Right lobe of liver (tissue), 6 donors: ENCODE results near the gene ZNF582. TPM values are rescaled to one million over a fixed set of nuclear protein-coding genes. Genes with fewer than 3 reads are reported as not detected.

Experiments
- ATAC-seq, 4 donors: fragments of 200-7000 bp; cut with Tn5 transposase; one replicate each; pipeline ENCODE4 v1.9.1; 2020; ENCODE audit warnings: mild to moderate bottlenecking in 4 of 4, moderate library complexity in 4 of 4
- DNase-seq, 3 donors: peaks; one replicate each; pipeline ENCODE4 v3.0.0-alpha.2; 2020
- H3K27ac ChIP-seq, 3 donors: fragments of 200-600 bp; one replicate each; pipeline ENCODE4 v1.8.0; 2022
- H3K27me3 ChIP-seq, 2 donors: fragments of 200-600 bp; one replicate each; pipeline ENCODE4 v1.8.0; 2022
- H3K36me3 ChIP-seq, 4 donors: fragments of 200-600 bp; sonication (generic) in 1 of 4; one replicate each; pipeline versions ENCODE4 v1.5.1 to v1.8.0; 2017 to 2022; ENCODE audit warnings: control low read depth in 1 of 4
- H3K4me1 ChIP-seq, 4 donors: fragments of 200-600 bp; sonication (generic) in 1 of 4; one replicate each; pipeline versions ENCODE4 v1.5.1 to v1.8.0; 2017 to 2022; ENCODE audit warnings: control low read depth in 1 of 4
- H3K4me3 ChIP-seq, 3 donors: fragments of 200-600 bp; one replicate each; pipeline ENCODE4 v1.8.0; 2022
- H3K9me3 ChIP-seq, 4 donors: fragments of 200-600 bp; sonication (generic) in 1 of 4; one replicate each; pipeline versions ENCODE4 v1.5.1 to v1.8.0; 2017 to 2022; ENCODE audit warnings: control low read depth in 1 of 4
- CTCF ChIP-seq, 4 donors: fragments of 200-600 bp in 3 of 4; fragments of 450-650 bp in 1 of 4; IDR thresholded peaks; one replicate each; pipeline versions ENCODE4 v1.5.1 to v1.8.0; 2016 to 2022; ENCODE audit warnings: antibody characterized with exemption in 4 of 4, mild to moderate bottlenecking in 2 of 4
- POLR2A ChIP-seq: fragments of 450-650 bp; IDR thresholded peaks from one replicate; pipeline ENCODE4 v1.6.1; 2017; ENCODE audit warnings: antibody characterized with exemption, mild to moderate bottlenecking
- WGBS: methylation state at CpG from one replicate; pipeline ENCODE4 v1.1.6; 2018; ENCODE audit warnings: low coverage, low lambda C conversion rate; ENCODE audit not compliant: insufficient coverage; ENCODE audit errors: missing lambda C conversion rate; 5-methylcytosine and 5-hydroxymethylcytosine counted together
- intact Hi-C, 2 donors: fragments of 100-400 bp; cut with DNase I; formaldehyde crosslinking; loops; one replicate each; pipeline versions ENCODE4 v1.11.2 to v1.14.1; 2022
- total RNA-seq, 6 experiments: library from RNA; depleted of rRNA in 2 of 6; stranded (reverse); fragments of >200 nt in 2 of 6; fragmentation: NEBNext Ultra II Directional in 3 of 6; extraction: Animal tissue kit (Norgen Biotek cat#: 25700) in 3 of 6; gene quantifications; one replicate each; pipeline versions ENCODE4 v1.1.0 to v1.2.4, GENCODE V29; 2016 to 2023
- donor health status: DM: no; HTN: yes; CAD: no.
- donor health status: DM: no; HTN: no; CAD: no.
- donor health status: DM: no; HTN: no; CAD: no.
- donor health status: DM: no; HTN: yes; CAD: no.
- donor health status: DM: no; HTN: yes; CAD: no.

ZNF582 gene
- total RNA-seq, 6 experiments from 2014 or later = 0.80 to 2.8 (median 1.5) TPM

GRCh38 chr19:56356944-56357343 is 36.4 kb downstream of the ZNF582 start:
- no peaks in the 10 kb centered on the region for H3K4me1 ChIP-seq
- intact Hi-C loops = no loop called here
- no peaks in the 10 kb centered on the region for H3K27me3 ChIP-seq
- no peak for DNase-seq
- no peak overlapping the region for H3K4me3 ChIP-seq
- H3K36me3 ChIP-seq = no peaks in the 10 kb centered on the region
- 89% methylated on average over 2 of the region's 2 CpGs for WGBS
- H3K9me3 ChIP-seq = peaks cover 0 to 6% (median 0%) of the 10 kb centered on the region in 4 donors
- H3K27ac ChIP-seq = no peak overlapping the region
- no peak for ATAC-seq
- TF ChIP-seq POLR2A (no peak), CTCF (IDR thresholded peaks at IDR 0.05) (no peak)

DNA sequence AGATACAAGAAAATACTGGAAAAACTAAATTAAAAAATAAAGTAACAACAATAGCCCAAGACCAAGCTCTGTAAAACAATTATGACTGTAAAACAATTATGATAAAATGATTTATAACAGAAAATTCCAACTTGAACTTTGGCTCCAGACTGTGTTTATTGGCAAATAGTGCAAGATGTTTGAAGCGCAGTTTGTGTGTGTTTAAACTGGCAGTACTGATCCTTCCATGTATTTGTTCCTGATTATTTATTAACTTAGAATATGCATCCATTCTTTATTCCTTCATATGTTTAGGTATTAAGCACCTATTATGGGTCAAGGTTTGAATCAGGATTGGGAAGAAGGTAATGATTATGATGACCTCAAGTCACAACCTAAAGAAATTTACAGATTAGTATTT is 37.8 kb downstream of the ZNF582 start:
- TF ChIP-seq CTCF (IDR thresholded peaks at IDR 0.05) (no peak), POLR2A (no peak)
- intact Hi-C loops = no loop called here
- peak in 2 of 4 donors; percentile 68 to 82 for ATAC-seq
- H3K27me3 ChIP-seq = no peaks in the 10 kb centered on the region
- 39% methylated on average over 1 of the region's 1 CpG for WGBS
- H3K27ac ChIP-seq = no peak overlapping the region
- H3K36me3 ChIP-seq = no peaks in the 10 kb centered on the region
- DNase-seq = no peak
- no peak overlapping the region for H3K4me3 ChIP-seq
- peaks cover 0 to 6% (median 0%) of the 10 kb centered on the region in 4 donors for H3K9me3 ChIP-seq
- H3K4me1 ChIP-seq = no peaks in the 10 kb centered on the region

DNA sequence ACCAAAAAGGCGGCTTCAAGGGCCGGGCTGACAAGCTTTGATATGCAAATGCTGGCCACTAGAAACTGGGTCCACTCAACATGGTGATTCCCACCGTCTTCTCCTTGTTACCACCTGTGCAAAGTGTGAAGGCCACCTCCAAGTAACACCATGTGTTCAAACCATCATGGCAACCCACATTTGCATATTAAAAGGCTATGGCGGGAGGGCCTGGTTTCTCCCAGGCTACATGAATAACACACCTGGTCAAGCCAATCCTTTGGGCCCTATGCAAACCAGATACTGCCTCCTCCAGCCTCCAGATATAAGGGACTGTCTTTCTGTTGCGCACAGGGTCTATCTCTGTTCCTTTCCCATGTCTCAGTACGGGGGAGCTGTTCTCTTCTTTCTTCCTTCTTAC is 42.1 kb downstream of the ZNF582 start:
- no peak for ATAC-seq
- H3K36me3 ChIP-seq = no peaks in the 10 kb centered on the region
- intact Hi-C loops = no loop called here
- H3K27me3 ChIP-seq = no peaks in the 10 kb centered on the region
- TF ChIP-seq CTCF (IDR thresholded peaks at IDR 0.05) = no peak
- no peak for DNase-seq
- H3K9me3 ChIP-seq = no peaks in the 10 kb centered on the region
- H3K4me1 ChIP-seq = no peaks in the 10 kb centered on the region
- no peak overlapping the region for H3K27ac ChIP-seq
- WGBS = 90% methylated on average over 6 of the region's 6 CpGs
- H3K4me3 ChIP-seq = no peak overlapping the region

- Histone ChIP-seq H3K27me3 (no peaks in the 10 kb centered on the region), H3K9me3 (no peaks in the 10 kb centered on the region), H3K27ac (no peak overlapping the region), H3K36me3 (no peaks in the 10 kb centered on the region), H3K4me1 (no peaks in the 10 kb centered on the region), H3K4me3 (no peak overlapping the region)
- ATAC-seq (peak in 2 of 4 donors; percentile 42 to 55), DNase-seq (no peak)
- peak; percentile 48 to 67 (median 62) for TF ChIP-seq CTCF (IDR thresholded peaks at IDR 0.05)
- TF ChIP-seq POLR2A = no peak
- intact Hi-C loops = no loop called here
- whole genome bisulfite sequencing = 18% methylated on average over 7 of the region's 8 CpGs
These were observed 42.8 kb downstream of the ZNF582 start for GRCh38 chr19:56350416-56351045.
